A549 (cell line): ENCODE data around the gene FLT3LG. TPM values are rescaled to one million over a fixed set of nuclear protein-coding genes. Genes with fewer than 3 reads are reported as not detected.

ENCODE experiments used
- ATAC-seq, 2 experiments: fragments of 200-7000 bp in 1 of 2; fragments of >200 bp in 1 of 2; cut with Nextera tagmentation in 1 of 2; cut with Tn5 transposase in 1 of 2; 3 replicates each; pipeline versions ENCODE4 v1.8.0 to v1.9.1; 2018 to 2020; ENCODE audit warnings: mild to moderate bottlenecking in 1 of 2, moderate library complexity in 1 of 2
- CTCF ChIA-PET: fragments of 300-600 bp; sonication (Branson Sonifier 250); formaldehyde crosslinking; extraction: SDS; loops from one replicate; lab custom pipeline; 2021; ENCODE audit warnings: antibody characterized with exemption, inconsistent platforms; lab: Yijun Ruan, JAX
- POLR2A ChIA-PET: fragments of 350-600 bp; formaldehyde crosslinking; extraction: SDS; loops from one replicate; lab custom pipeline; 2021; ENCODE audit warnings: antibody characterized with exemption, inconsistent platforms; lab: Yijun Ruan, JAX
- DNase-seq, 2 experiments: peaks; one replicate each; pipeline versions ENCODE4 v3.0.0 to v3.0.0-alpha.2; 2011 to 2016; ENCODE audit warnings: low read depth in 1 of 2, low spot score in 1 of 2
- FAIRE-seq: peaks from 2 replicates; lab custom pipeline; 2011; peaks lifted over from hg19 to GRCh38; lab: Jason Lieb, UNC
- H3K27ac ChIP-seq, 2 experiments: fragments of >200 bp; sonication (Bioruptor Twin); formaldehyde crosslinking; 3 replicates each; pipeline ENCODE4 v1.5.1; 2016 to 2017
- H3K4me1 ChIP-seq: fragments of >200 bp; sonication (Bioruptor Twin); formaldehyde crosslinking; 3 replicates; pipeline ENCODE4 v1.6.1; 2016
- H3K4me2 ChIP-seq: fragments of >200 bp; sonication (Bioruptor Twin); formaldehyde crosslinking; 3 replicates; pipeline ENCODE4 v1.6.1; 2016
- H3K4me3 ChIP-seq: fragments of >200 bp; sonication (Bioruptor Twin); formaldehyde crosslinking; 3 replicates; pipeline ENCODE4 v1.5.1; 2016
- H3K9me3 ChIP-seq: fragments of >200 bp; sonication (Bioruptor Twin); formaldehyde crosslinking; 3 replicates; pipeline ENCODE4 v1.6.1; 2016
- CEBPB ChIP-seq, 2 experiments: fragments of >200 bp in 1 of 2; sonication (Bioruptor Twin) in 1 of 2; formaldehyde crosslinking in 1 of 2; IDR thresholded peaks; 2 replicates each; pipeline ENCODE4 v1.6.1; 2012 to 2016
- EHMT2 ChIP-seq: fragments of 200-600 bp; sonication (generic); IDR thresholded peaks from 2 replicates; pipeline ENCODE4 v1.6.1; 2016; ENCODE audit warnings: antibody characterized with exemption, low read depth, mild to moderate bottlenecking, moderate library complexity
- ESRRA ChIP-seq: fragments of 150-350 bp; IDR thresholded peaks from 2 replicates; pipeline ENCODE4 v1.6.1; 2014; ENCODE audit warnings: mild to moderate bottlenecking, low read length, borderline replicate concordance
- HEYL ChIP-seq: fragments of 250-450 bp; sonication (Bioruptor Pico); IDR thresholded peaks from 2 replicates; pipeline ENCODE4 v1.8.0; 2021; ENCODE audit warnings: mild to moderate bottlenecking, moderate library complexity
- HOXB13 ChIP-seq: fragments of 250-450 bp; sonication (Bioruptor Pico); IDR thresholded peaks from 2 replicates; pipeline ENCODE4 v1.5.0; 2020; ENCODE audit warnings: low read depth, mild to moderate bottlenecking, moderate library complexity
- PHF8 ChIP-seq: fragments of 200-600 bp; sonication (generic); IDR thresholded peaks from 2 replicates; pipeline ENCODE4 v1.6.1; 2016; ENCODE audit warnings: low read depth, mild to moderate bottlenecking, antibody characterized with exemption, moderate library complexity, borderline replicate concordance
- POLR2A ChIP-seq: IDR thresholded peaks from 2 replicates; pipeline ENCODE4 v1.6.1; 2012; ENCODE audit warnings: mild to moderate bottlenecking, low read length
- POLR2AphosphoS2 ChIP-seq: conservative IDR thresholded peaks from 2 replicates; pipeline ENCODE4 v1.6.1; 2012; ENCODE audit warnings: low read length, improper control_type of control experiment, inconsistent platforms
- RARB ChIP-seq: fragments of 250-450 bp; sonication (Bioruptor Pico); IDR thresholded peaks from 2 replicates; pipeline ENCODE4 v1.8.0; 2021; ENCODE audit warnings: mild to moderate bottlenecking, moderate library complexity
- RNF2 ChIP-seq: fragments of 200-600 bp; sonication (generic); IDR thresholded peaks from 2 replicates; pipeline ENCODE4 v1.6.1; 2016; ENCODE audit warnings: low read depth, mild to moderate bottlenecking, antibody characterized with exemption, moderate library complexity, borderline replicate concordance
- TFCP2L1 ChIP-seq: fragments of 250-450 bp; sonication (Bioruptor Pico); IDR thresholded peaks from 2 replicates; pipeline ENCODE4 v1.5.0; 2021; ENCODE audit warnings: mild to moderate bottlenecking
- TP53 ChIP-seq: fragments of 250-450 bp; sonication (Bioruptor Pico); IDR thresholded peaks from 2 replicates; pipeline ENCODE4 v1.5.0; 2021; ENCODE audit warnings: mild to moderate bottlenecking, moderate library complexity
- WGBS: methylation state at CpG from one replicate; pipeline ENCODE4 v1.1.6; 2017; ENCODE audit errors: missing lambda C conversion rate; 5-methylcytosine and 5-hydroxymethylcytosine counted together
- polyA plus RNA-seq, 4 experiments: library from polyadenylated mRNA; depleted of rRNA in 3 of 4; stranded (reverse); fragments of >200 nt; fragmentation: RNase III in 1 of 4; extraction: RNeasy Plus Mini Kit Qiagen cat#74134 plus additional on column Dnase treatment in 1 of 4; gene quantifications; 2 replicates in 3 of 4; 3 replicates in 1 of 4; pipeline ENCODE4 v1.2.3, GENCODE V29; 2011 to 2017
- TF ChIP-seq, protein P1 (sequence below): fragments of 200-600 bp; sonication (generic); IDR thresholded peaks from 2 replicates; pipeline ENCODE4 v1.6.1; 2016; ENCODE audit warnings: antibody characterized with exemption, mild to moderate bottlenecking, moderate library complexity
- TF ChIP-seq, protein P2 (sequence below): fragments of >200 bp; sonication (Bioruptor Twin); formaldehyde crosslinking; IDR thresholded peaks from 3 replicates; pipeline ENCODE4 v1.5.1; 2016
- TF ChIP-seq, protein P3 (sequence below): IDR thresholded peaks from 2 replicates; pipeline ENCODE4 v1.6.1; 2012; ENCODE audit warnings: low read depth, borderline replicate concordance
- TF ChIP-seq, protein P4 (sequence below): fragments of >200 bp; sonication (Bioruptor Twin); formaldehyde crosslinking; IDR thresholded peaks from 2 replicates; pipeline ENCODE4 v1.6.1; 2016

The FLT3LG gene
- polyA plus RNA-seq, 2 of the 4 experiments (the other 2 are of a cell fraction), result 0.58 to 0.99 TPM

DNA sequence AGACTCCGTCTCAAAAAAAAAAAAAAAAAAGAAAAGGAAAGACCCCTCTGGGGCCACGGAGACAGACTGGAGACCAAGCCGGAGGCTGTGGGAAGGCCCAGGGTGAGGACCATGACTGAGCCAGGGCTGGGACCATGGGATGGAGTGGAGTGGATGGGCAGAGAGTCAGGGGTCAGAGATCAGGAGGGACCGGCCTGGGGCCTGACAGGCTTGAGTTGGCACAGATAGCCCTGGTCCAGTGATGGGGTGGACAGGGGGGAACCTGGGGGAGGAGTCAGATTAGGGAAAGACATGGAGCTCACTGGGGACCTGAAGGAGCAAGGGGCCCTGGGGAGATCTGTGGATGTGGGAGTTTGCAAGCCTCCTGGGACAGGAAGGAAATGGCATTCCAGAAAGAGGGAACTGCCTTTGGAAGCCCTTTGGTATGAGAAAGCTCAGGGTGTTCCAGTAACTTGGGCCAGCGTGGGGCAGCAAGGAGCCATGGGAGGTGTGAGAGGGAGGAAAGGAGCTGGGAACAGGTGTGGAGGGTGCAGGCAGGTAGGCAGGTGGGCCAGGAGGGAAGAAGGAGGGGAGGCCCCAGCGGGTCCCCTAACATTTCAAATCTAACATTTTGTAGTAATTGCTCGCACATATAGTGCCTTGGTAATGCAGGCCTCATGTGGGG lies 7.1 kb downstream of the FLT3LG start (continued):
- TF ChIP-seq, protein P1, sequence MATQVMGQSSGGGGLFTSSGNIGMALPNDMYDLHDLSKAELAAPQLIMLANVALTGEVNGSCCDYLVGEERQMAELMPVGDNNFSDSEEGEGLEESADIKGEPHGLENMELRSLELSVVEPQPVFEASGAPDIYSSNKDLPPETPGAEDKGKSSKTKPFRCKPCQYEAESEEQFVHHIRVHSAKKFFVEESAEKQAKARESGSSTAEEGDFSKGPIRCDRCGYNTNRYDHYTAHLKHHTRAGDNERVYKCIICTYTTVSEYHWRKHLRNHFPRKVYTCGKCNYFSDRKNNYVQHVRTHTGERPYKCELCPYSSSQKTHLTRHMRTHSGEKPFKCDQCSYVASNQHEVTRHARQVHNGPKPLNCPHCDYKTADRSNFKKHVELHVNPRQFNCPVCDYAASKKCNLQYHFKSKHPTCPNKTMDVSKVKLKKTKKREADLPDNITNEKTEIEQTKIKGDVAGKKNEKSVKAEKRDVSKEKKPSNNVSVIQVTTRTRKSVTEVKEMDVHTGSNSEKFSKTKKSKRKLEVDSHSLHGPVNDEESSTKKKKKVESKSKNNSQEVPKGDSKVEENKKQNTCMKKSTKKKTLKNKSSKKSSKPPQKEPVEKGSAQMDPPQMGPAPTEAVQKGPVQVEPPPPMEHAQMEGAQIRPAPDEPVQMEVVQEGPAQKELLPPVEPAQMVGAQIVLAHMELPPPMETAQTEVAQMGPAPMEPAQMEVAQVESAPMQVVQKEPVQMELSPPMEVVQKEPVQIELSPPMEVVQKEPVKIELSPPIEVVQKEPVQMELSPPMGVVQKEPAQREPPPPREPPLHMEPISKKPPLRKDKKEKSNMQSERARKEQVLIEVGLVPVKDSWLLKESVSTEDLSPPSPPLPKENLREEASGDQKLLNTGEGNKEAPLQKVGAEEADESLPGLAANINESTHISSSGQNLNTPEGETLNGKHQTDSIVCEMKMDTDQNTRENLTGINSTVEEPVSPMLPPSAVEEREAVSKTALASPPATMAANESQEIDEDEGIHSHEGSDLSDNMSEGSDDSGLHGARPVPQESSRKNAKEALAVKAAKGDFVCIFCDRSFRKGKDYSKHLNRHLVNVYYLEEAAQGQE, result no peak
- TF ChIP-seq CEBPB (IDR thresholded peaks at IDR 0.05), result no peak
- TF ChIP-seq TP53 (CRISPR knock-in tag), result no peak
- no peak for TF ChIP-seq RNF2
- TF ChIP-seq, protein P2, sequence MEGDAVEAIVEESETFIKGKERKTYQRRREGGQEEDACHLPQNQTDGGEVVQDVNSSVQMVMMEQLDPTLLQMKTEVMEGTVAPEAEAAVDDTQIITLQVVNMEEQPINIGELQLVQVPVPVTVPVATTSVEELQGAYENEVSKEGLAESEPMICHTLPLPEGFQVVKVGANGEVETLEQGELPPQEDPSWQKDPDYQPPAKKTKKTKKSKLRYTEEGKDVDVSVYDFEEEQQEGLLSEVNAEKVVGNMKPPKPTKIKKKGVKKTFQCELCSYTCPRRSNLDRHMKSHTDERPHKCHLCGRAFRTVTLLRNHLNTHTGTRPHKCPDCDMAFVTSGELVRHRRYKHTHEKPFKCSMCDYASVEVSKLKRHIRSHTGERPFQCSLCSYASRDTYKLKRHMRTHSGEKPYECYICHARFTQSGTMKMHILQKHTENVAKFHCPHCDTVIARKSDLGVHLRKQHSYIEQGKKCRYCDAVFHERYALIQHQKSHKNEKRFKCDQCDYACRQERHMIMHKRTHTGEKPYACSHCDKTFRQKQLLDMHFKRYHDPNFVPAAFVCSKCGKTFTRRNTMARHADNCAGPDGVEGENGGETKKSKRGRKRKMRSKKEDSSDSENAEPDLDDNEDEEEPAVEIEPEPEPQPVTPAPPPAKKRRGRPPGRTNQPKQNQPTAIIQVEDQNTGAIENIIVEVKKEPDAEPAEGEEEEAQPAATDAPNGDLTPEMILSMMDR, result no peak

DNA sequence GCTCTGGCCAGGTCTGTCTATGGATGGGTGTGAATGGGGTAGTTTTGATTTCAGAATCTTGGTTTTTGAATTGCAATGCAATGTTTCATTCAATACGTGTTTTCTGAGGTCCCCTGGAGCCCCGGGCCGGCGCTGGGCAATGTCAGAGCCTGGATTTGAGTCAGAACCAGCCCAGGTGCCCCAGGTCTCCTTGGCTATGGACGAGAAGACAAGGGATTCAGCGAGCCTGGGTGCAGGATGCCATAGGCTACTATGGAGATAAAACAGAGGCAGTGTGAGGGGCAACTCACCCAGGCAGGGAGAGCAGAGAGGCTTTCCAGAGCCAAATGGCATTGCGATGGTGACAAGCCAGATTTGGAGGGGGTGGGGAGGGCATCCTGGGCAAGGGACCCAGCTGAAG lies 12.2 kb downstream of the FLT3LG start:
- TF ChIP-seq ESRRA (no peak), HOXB13 (CRISPR knock-in tag) (no peak), RARB (CRISPR knock-in tag) (no peak), TFCP2L1 (CRISPR knock-in tag) (no peak), EHMT2 (no peak), PHF8 (no peak), RNF2 (no peak), POLR2AphosphoS2 (no peak), POLR2A (no peak), HEYL (CRISPR knock-in tag) (no peak)
- TF ChIP-seq, protein P3, sequence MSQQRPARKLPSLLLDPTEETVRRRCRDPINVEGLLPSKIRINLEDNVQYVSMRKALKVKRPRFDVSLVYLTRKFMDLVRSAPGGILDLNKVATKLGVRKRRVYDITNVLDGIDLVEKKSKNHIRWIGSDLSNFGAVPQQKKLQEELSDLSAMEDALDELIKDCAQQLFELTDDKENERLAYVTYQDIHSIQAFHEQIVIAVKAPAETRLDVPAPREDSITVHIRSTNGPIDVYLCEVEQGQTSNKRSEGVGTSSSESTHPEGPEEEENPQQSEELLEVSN, result no peak
- TF ChIP-seq, protein P4, sequence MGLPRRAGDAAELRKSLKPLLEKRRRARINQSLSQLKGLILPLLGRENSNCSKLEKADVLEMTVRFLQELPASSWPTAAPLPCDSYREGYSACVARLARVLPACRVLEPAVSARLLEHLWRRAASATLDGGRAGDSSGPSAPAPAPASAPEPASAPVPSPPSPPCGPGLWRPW, result no peak
- DNase-seq, result no peak
- CTCF ChIA-PET, result interaction anchor here (0.9 to 3.7 kb wide), 3 partner anchors 10 to 15 kb away, joined by 3 to 23 read pairs (median 8); partner anchors contain the start of gene FLT3LG
- H3K4me2 ChIP-seq, result no peak overlapping the region
- no peak overlapping the region for H3K4me3 ChIP-seq
- H3K9me3 ChIP-seq, result no peaks in the 10 kb centered on the region
- no peak for FAIRE-seq
- 83% methylated on average over 7 of the region's 7 CpGs for WGBS
- ATAC-seq, result no peak
- POLR2A ChIA-PET, result no interaction called here
- peak overlapping the region; percentile 83 to 87; a peak in 5 of 6 replicates for H3K27ac ChIP-seq
- H3K4me1 ChIP-seq, result peaks cover 22% of the 10 kb centered on the region
